GM12878 (cell line): ENCODE data around the gene TMEM255A. TPM values are rescaled to one million over a fixed set of nuclear protein-coding genes. Genes with fewer than 3 reads are reported as not detected.

Experiments
- ATAC-seq: fragments of 200-7000 bp; cut with Tn5 transposase; 3 replicates; pipeline ENCODE4 v1.9.1; 2020; ENCODE audit warnings: mild to moderate bottlenecking, moderate library complexity
- BruUV-seq: library from RNA; stranded (reverse); fragments of 400-500 nt; replicated peaks from 2 replicates; lab custom pipeline; 2021; lab: Mats Ljungman, UMichigan
- CTCF ChIA-PET: fragments of 300-600 bp; sonication (Branson Sonifier 250); formaldehyde crosslinking; extraction: SDS; loops from one replicate; lab custom pipeline; 2021; ENCODE audit warnings: inconsistent platforms; lab: Yijun Ruan, JAX
- POLR2A ChIA-PET: fragments of 350-600 bp; formaldehyde crosslinking; extraction: SDS; loops from one replicate; lab custom pipeline; 2021; ENCODE audit warnings: inconsistent platforms; lab: Charles Lee
- RAD21 ChIA-PET: fragments of 300-600 bp; sonication (Branson Sonifier 250); formaldehyde crosslinking; loops from one replicate; lab custom pipeline; 2023; ENCODE audit warnings: antibody characterized with exemption; ENCODE audit not compliant: unreplicated experiment; lab: Charles Lee
- SMC1A ChIA-PET: fragments of 300-600 bp; sonication (Branson Sonifier 250); formaldehyde crosslinking; loops from one replicate; lab custom pipeline; 2023; ENCODE audit not compliant: unreplicated experiment, uncharacterized antibody; lab: Charles Lee
- DNase-seq: peaks from one replicate; pipeline ENCODE4 v3.0.0-alpha.2; 2011; ENCODE audit warnings: low read depth, low spot score
- FAIRE-seq: peaks from 3 replicates; lab custom pipeline; 2011; peaks lifted over from hg19 to GRCh38; lab: Jason Lieb, UNC
- H2AFZ ChIP-seq: 2 replicates; pipeline ENCODE4 v1.6.0; 2011; ENCODE audit warnings: low read depth, low read length, control low read depth; ENCODE audit not compliant: control insufficient read depth
- H3K27ac ChIP-seq: 2 replicates; pipeline ENCODE4 v1.5.1; 2011; ENCODE audit warnings: control low read depth; ENCODE audit not compliant: control insufficient read depth, insufficient read depth
- H3K27me3 ChIP-seq, 2 experiments: replicated peaks in 1 of 2; 2 replicates each; pipeline versions ENCODE4 v1.6.0 to v1.6.1; 2011; ENCODE audit warnings: low read length in 1 of 2; ENCODE audit not compliant: control insufficient read depth in 2 of 2, insufficient read depth in 2 of 2
- H3K36me3 ChIP-seq, 2 experiments: 2 replicates each; pipeline ENCODE4 v1.5.1; 2011; ENCODE audit warnings: low read length in 1 of 2; ENCODE audit not compliant: control insufficient read depth in 2 of 2, insufficient read depth in 2 of 2
- H3K4me1 ChIP-seq: 2 replicates; pipeline ENCODE4 v1.6.1; 2011; ENCODE audit warnings: mild to moderate bottlenecking, low read length, moderate library complexity, mixed read lengths; ENCODE audit not compliant: control insufficient read depth, insufficient read depth
- H3K4me2 ChIP-seq: 2 replicates; pipeline ENCODE4 v1.6.0; 2011; ENCODE audit warnings: control low read depth; ENCODE audit not compliant: control insufficient read depth, insufficient read depth
- H3K4me3 ChIP-seq: fragments of 200-600 bp; sonication (generic); 2 replicates; pipeline ENCODE4 v1.5.1; 2016
- H3K79me2 ChIP-seq: 2 replicates; pipeline ENCODE4 v1.6.0; 2011; ENCODE audit warnings: low read length; ENCODE audit not compliant: control insufficient read depth, insufficient read depth
- H3K9ac ChIP-seq: 2 replicates; pipeline ENCODE4 v1.8.0; 2011; ENCODE audit warnings: low read length, control low read depth, mixed read lengths; ENCODE audit not compliant: control insufficient read depth, insufficient read depth
- H3K9me3 ChIP-seq: replicated peaks from 3 replicates; pipeline ENCODE4 v1.5.1; 2011; ENCODE audit warnings: mild to moderate bottlenecking, low read length; ENCODE audit not compliant: control insufficient read depth, insufficient read depth
- H4K20me1 ChIP-seq: 2 replicates; pipeline ENCODE4 v1.6.0; 2011; ENCODE audit not compliant: control insufficient read depth, insufficient read depth
- CEBPZ ChIP-seq: fragments of 150-350 bp; IDR thresholded peaks from 2 replicates; pipeline ENCODE4 v1.6.1; 2016; ENCODE audit warnings: low read depth, low read length
- ESRRA ChIP-seq: IDR thresholded peaks from 2 replicates; pipeline ENCODE4 v1.6.1; 2012; ENCODE audit warnings: mild to moderate bottlenecking, low read length, improper control_type of control experiment
- PBX3 ChIP-seq: IDR thresholded peaks from 2 replicates; pipeline ENCODE4 v1.6.1; 2011; ENCODE audit warnings: mild to moderate bottlenecking, low read depth, low read length, moderate library complexity; ENCODE audit not compliant: insufficient replicate concordance
- TCF7 ChIP-seq: IDR thresholded peaks from 2 replicates; pipeline ENCODE4 v1.6.1; 2014; ENCODE audit warnings: antibody characterized with exemption, borderline replicate concordance
- YBX1 ChIP-seq: fragments of 450-650 bp; IDR thresholded peaks from 2 replicates; pipeline ENCODE4 v1.6.1; 2016; ENCODE audit warnings: antibody characterized with exemption
- WGBS: methylation state at CpG from one replicate; pipeline ENCODE4 v1.1.6; 2016; ENCODE audit warnings: low lambda C conversion rate; ENCODE audit not compliant: insufficient replicate concordance, insufficient coverage; ENCODE audit errors: missing lambda C conversion rate; 5-methylcytosine and 5-hydroxymethylcytosine counted together
- in situ Hi-C: fragments of 300-500 bp; cut with MboI; formaldehyde crosslinking; loops from 9 replicates; pipeline ENCODE4 v1.14.3; 2018; ENCODE audit warnings: mixed read lengths
- intact Hi-C: fragments of 100-400 bp; cut with micrococcal nuclease; formaldehyde crosslinking; loops from one replicate; pipeline ENCODE4 v1.14.2; 2022; ENCODE audit not compliant: unreplicated experiment
- polyA plus RNA-seq, 11 experiments: library from polyadenylated mRNA; depleted of rRNA in 4 of 11; unstranded in 6 of 11; stranded (reverse) in 5 of 11; fragments of >200 nt; fragmentation: Nextera tagmentation in 4 of 11; fragmentation: Illumina TruSeq in 1 of 11; extraction: Ambion mirVana in 4 of 11; extraction: Trizol in 1 of 11; gene quantifications; 1 replicate in 1 of 11; 2 replicates in 10 of 11; pipeline versions ENCODE4 v1.2.1 to v1.2.3, GENCODE V29; 2011 to 2016; ENCODE audit warnings: inconsistent platforms in 2 of 11, missing spikeins in 2 of 11, low read depth in 1 of 11
- total RNA-seq, 4 experiments: library from RNA; depleted of rRNA in 3 of 4; stranded (reverse); fragments of >200 nt in 3 of 4; fragmentation: Illumina TruSeq in 1 of 4; extraction: Trizol in 1 of 4; gene quantifications; 2 replicates each; pipeline versions ENCODE4 v1.2.1 to v1.2.3, GENCODE V29; 2013 to 2021
- TF ChIP-seq, protein P1 (sequence below), 3 experiments: IDR thresholded peaks in 2 of 3; conservative IDR thresholded peaks in 1 of 3; 2 replicates each; pipeline ENCODE4 v1.5.1; 2011; ENCODE audit warnings: low read depth in 3 of 3, low read length in 3 of 3, mild to moderate bottlenecking in 3 of 3, control low read depth in 2 of 3, moderate library complexity in 2 of 3, inconsistent platforms in 1 of 3, mixed read lengths in 1 of 3; ENCODE audit not compliant: control insufficient read depth in 2 of 3, insufficient read depth in 1 of 3; ENCODE audit errors: extremely low read depth in 1 of 3

TMEM255A gene
- total and polyA plus RNA-seq, 10 of the 15 experiments (the other 5 are each of a cell fraction or from before 2014, with no cell fraction given), result 0.90 to 5.4 (median 1.3) TPM

GRCh38 chrX:120308959-120309872 is 2.0 kb downstream of the TMEM255A start (continued):
- TF ChIP-seq CEBPZ (no peak), PBX3 (peak; percentile 42), YBX1 (no peak)

DNA sequence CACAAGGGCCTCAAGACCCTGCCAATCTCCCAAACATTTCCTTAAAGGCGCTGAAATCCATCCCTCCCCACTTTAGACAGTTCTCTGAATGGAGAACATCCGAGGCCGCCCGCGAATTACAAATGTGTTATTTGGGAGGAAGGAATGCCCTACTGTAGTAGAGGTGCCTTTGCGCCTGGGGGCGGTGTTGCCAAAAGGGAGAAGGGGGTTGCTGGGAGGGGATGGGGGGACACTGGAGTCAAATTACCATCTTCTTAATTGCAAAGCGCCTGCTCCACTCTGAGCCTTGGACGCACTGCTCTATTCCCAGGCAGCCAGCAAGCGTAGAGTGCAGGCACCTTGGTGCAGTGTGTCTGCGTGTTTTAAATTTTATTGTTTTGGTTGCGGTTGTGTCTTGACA is 2.7 kb downstream of the TMEM255A start:
- CTCF ChIA-PET, result interaction anchor here (0.8 to 2.8 kb wide), 11 partner anchors 10 to 165 kb away, joined by 3 to 18 read pairs (median 3); partner anchors contain the start of gene ZBTB33
- SMC1A ChIA-PET, result interaction anchor here (1.0 to 1.7 kb wide), 8 partner anchors 11 to 95 kb away, joined by 3 to 13 read pairs (median 3); partner anchors contain the start of gene ZBTB33
- no peak overlapping the region for H3K4me2 ChIP-seq
- H3K9me3 ChIP-seq, result no peaks in the 10 kb centered on the region
- no peak for FAIRE-seq
- TF ChIP-seq, protein P1, sequence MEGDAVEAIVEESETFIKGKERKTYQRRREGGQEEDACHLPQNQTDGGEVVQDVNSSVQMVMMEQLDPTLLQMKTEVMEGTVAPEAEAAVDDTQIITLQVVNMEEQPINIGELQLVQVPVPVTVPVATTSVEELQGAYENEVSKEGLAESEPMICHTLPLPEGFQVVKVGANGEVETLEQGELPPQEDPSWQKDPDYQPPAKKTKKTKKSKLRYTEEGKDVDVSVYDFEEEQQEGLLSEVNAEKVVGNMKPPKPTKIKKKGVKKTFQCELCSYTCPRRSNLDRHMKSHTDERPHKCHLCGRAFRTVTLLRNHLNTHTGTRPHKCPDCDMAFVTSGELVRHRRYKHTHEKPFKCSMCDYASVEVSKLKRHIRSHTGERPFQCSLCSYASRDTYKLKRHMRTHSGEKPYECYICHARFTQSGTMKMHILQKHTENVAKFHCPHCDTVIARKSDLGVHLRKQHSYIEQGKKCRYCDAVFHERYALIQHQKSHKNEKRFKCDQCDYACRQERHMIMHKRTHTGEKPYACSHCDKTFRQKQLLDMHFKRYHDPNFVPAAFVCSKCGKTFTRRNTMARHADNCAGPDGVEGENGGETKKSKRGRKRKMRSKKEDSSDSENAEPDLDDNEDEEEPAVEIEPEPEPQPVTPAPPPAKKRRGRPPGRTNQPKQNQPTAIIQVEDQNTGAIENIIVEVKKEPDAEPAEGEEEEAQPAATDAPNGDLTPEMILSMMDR (IDR thresholded peaks at IDR 0.05 in 2 of 3, conservative IDR thresholded peaks at IDR 0.05 in 1 of 3; ENCODE audit: control insufficient read depth in 2 of 3, extremely low read depth in 1 of 3, insufficient read depth in 1 of 3, low read depth in 3 of 3, low read length in 3 of 3), result no peak; a peak in 1 of 6 replicates
- TF ChIP-seq ESRRA (no peak), TCF7 (no peak)
- ATAC-seq, result no peak
- 75% methylated on average over 7 of the region's 12 CpGs for WGBS
- peaks cover 2 to 7% of the 10 kb centered on the region in 2 experiments; a peak in 3 of 4 replicates for H3K27me3 ChIP-seq
- BruUV-seq, result no TSS peak
- H3K27ac ChIP-seq, result no peak overlapping the region
- no peak for DNase-seq
- H4K20me1 ChIP-seq, result no peaks in the 10 kb centered on the region
- H3K9ac ChIP-seq, result no peak overlapping the region
- H2AFZ ChIP-seq, result no peak overlapping the region
- intact Hi-C loops (loop anchor here (2.0 kb wide), 1 partner anchor 58 kb away; the partner anchor contains the start of gene ZBTB33), in situ Hi-C loops (loop anchor here (5.0 kb wide), 1 partner anchor 56 kb away; the partner anchor contains the start of gene ZBTB33)
- no peaks in the 10 kb centered on the region for H3K79me2 ChIP-seq
- RAD21 ChIA-PET, result interaction anchor here (1.0 to 2.1 kb wide), 6 partner anchors 10 to 95 kb away, joined by 3 to 15 read pairs (median 6); partner anchors contain the start of gene ZBTB33
- H3K36me3 ChIP-seq, result no peaks in the 10 kb centered on the region
- no peaks in the 10 kb centered on the region; the same call in 1 of the 2 replicates for H3K4me1 ChIP-seq
- H3K4me3 ChIP-seq, result no peak overlapping the region; the same call in 1 of the 2 replicates
- POLR2A ChIA-PET, result interaction anchor here (0.8 to 1.2 kb wide), 3 partner anchors 9 to 65 kb away, joined by 3 to 5 read pairs (median 4); no protein-coding TSS in a partner anchor
